UCSD-AML1 (cell line): ENCODE measurements around the gene EPHB2.
A peak's percentile ranks its signal among the peaks of the same experiment; 100 is the strongest.

Experiments used
- DNase-seq: peaks from one replicate; lab custom pipeline; 2025; ENCODE audit not compliant: unreplicated experiment; lab: John Stamatoyannopoulos, UW

The EPHB2 gene

DNA sequence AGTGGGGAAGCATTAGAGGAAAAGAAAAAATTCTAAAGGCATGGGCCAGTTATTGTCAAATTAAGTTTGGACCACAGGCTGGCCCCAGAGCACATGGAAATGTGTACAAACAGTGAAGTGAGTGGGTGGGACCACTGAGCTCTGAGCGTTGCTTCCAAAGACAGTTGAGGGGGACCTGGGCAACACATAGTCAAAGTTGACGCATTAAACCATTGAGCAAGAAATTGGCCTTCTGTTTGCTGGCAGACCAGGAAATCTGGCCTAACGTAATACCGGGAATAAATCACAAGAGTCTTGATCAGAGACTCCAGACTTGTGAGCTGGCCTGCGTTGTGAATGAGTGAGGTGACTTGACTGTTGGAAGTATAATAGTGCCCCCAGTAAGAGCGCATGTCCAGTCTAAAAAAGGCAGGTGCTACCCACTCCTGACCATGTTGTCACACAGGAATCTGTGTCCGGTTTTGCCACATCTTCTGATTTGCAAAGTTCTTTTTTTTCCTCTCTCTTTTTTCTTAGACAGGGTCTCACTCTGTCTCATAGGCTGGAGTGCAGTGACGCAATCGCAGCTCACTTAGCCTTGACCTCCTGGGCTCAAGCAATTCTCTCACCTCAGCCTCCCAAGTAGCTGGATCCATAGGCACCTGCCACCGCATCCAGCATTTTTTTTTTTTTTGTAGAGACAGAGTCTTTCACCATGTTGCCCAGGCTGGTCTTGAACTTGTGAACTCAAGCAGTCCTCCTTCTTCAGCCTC, 10.7 kb downstream of the EPHB2 start:
- DNase-seq: no peak

DNA sequence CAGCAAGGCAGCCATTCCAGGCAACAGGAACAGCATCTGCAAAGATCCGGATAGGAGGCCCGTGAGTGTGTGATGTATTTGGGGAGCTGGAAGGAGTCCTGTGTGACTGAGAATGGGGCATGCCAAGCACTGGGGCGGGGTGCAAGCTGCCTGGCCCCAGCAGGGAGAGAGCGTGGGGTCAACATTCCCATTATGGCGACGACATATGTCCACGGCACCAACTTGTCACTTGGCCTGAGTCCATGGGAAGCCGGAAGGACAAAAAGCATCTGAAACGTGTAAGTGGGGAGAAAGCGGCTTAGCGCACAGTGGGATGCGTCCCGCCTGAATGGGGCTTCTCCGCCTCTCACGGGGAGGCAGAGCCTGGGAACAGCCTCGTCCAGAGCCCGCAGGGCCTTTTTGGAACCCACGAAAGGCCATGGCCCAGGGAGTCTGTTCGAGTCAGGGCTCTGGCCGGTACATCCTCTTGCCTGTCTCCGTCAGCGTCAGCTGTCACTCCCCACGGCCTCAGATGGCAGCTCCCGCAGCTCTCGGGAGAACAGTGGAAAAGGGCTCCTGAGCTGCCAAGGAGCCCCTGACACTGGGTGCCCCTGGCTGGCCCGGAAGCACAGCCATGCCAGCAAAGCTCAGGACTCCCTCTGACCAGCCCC, 12.4 kb downstream of the EPHB2 start:
- DNase-seq: no peak

DNA sequence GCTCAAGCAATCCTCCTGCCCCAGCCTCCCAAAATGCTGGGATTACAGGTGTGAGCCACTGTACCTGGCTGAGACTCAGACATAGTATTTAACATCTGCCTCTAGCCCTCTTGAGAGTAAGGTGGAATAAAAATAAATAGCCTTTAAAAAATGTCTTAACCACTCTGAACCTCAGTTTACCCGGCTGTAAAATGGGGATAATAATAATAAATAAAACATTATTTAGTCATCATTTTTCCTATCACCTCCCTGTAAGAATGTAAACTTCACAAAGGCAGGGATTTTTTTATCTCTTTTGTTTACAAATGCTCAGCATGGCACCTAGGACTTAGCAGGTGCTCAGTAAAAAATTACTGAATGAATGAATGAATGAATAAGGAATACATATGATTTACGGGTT, 17.2 kb downstream of the EPHB2 start:
- no peak for DNase-seq

DNA sequence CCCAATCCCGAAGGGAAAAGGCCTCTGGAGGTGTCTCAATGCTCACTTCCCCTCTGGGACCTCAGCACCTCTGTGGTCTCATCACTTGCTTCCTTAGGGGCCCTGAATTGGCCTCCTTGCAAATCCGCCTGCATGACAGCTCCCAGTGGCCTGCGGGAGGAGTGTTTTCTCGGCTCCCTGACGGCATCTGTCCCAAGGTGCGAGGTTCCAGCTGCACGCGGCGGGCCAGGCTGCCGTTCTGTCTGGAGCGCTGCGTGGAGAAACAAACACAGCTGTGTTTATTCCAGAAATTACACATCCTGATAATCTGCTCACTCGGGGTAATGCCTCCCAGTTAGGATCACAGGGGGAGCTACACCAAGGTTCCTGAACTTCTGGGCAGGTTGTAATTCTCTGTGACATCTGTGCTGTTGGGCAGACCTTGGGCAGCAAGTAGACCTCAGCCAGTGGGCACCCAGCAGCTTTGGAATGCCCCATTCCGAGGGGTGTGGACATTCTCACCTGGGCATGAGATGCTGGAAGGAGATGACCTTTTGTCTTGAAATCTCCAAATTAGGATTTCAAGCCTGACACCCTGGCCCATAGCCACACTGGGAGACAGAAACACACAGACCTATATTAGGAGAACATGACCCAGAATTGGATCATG, 18.2 kb downstream of the EPHB2 start:
- DNase-seq: no peak

DNA sequence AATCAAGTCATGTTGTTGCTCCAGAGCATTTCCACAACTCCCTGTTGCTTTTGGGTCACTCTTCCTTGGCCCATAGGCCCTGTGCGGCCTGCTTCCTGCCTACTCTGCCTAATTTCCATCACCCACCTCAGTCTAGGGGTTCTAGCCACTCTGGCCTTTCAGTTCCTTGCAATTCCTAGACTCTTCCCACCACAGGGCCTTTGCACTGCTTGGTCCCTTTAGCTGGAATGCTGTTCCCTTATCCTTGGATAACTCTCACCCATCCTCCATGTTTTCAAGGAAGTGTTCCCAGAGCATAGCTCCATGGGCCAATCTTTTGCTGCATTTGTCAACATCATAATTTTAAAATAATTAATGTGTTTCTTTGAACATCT, 18.7 kb downstream of the EPHB2 start:
- no peak for DNase-seq

DNA sequence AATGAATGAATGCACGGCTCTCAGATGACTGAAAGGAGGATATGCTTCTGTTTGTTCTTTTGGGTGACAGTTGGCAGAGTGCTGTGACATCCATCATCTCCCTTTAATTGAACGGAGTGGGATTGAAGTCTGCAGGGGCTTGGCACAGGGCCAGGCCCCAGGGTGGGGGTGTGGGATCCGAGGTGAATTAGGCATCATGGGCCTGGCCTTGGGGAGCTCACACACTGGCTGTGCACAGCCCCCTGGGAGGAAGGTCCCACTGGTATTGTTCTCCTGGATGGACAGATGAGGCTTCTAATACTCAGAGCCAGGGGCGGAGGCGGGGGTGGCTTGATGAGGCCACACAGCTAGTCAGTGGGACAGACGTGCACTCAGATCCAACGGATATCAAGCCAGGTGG, 19.3 kb downstream of the EPHB2 start:
- DNase-seq: no peak

DNA sequence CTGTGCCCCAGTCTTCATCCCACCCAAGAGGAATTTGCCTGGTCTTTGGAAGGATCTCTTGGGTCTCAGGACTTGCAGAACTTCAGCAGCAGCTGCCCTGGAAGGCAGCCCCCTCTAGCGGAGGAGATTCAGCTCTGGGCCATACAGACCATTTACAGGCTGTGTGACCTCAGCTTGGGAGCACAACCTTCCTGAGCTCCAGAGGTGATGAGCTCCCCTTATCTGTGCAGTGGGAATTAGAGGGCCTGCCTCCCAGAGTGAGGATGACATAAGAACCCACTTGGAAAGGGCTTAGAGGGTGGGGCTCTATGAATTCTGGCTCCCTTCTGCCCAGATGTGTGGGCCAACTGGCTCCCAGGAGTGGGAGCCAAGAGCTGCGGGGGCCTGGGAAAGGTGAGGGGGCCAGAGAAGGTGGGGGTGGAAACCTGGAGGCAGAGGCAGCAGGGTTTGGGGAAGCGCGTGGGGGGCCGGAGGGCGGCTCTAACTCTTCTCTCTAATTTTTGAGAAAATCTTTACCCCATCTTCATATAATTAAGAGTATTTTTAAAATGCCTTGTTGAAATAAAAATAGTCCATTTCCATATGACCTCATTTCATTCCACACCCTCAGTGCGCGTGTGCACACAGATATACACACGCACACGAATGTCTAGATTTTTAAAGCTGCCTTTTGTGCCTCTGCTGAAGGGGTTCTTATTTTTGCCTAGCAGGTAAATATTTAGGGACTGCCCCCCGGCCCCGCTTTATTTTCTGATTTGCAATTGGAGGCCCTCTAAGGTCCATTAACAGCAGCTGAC, 21.5 kb downstream of the EPHB2 start:
- DNase-seq: peak; percentile 31

DNA sequence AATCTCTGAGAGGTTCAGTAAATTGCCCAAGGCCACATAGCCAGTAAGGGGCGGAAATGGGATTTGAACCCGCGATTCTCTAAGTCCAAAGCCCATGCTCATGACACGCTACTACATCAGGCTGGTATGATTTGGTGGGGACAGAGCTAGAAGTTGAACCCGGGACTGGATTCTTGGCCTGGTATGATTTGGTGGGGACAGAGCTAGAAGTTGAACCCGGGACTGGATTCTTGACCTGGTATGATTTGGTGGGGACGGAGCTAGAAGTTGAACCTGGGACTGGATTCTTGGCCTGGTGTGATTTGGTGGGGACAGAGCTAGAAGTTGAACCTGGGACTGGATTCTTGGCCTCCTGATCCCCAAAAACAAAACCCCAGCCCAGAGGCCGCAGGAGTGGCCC, 23.0 kb downstream of the EPHB2 start:
- DNase-seq: no peak

DNA sequence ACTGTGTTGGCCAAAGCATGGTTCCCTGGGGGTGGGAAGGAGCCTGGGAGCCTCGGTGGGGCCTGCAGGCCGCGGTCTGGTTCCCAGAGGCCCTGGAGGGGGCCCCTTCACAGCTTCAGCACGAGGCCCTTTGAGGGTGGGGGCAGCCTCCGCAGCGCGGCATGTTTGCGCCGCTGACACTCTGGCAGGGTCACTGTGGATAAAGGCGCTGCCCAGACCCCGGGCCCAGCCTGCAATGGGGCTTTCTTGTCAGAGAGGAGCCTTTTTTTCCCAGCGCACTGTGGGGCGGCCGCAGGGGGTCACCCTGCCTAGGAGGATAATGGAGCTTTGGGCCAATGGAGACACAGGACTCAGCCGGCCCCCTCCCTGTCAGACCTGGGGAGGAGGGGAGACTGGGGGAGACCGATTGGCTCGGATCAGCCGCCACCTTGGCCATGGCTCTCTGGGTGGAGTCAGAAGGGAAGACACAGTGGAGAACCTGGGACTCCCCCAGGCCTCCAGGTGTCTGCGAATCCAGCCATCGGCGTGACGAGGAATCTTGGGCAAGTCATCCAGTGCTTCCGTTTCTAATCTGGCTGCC, 26.0 kb downstream of the EPHB2 start:
- DNase-seq: no peak

DNA sequence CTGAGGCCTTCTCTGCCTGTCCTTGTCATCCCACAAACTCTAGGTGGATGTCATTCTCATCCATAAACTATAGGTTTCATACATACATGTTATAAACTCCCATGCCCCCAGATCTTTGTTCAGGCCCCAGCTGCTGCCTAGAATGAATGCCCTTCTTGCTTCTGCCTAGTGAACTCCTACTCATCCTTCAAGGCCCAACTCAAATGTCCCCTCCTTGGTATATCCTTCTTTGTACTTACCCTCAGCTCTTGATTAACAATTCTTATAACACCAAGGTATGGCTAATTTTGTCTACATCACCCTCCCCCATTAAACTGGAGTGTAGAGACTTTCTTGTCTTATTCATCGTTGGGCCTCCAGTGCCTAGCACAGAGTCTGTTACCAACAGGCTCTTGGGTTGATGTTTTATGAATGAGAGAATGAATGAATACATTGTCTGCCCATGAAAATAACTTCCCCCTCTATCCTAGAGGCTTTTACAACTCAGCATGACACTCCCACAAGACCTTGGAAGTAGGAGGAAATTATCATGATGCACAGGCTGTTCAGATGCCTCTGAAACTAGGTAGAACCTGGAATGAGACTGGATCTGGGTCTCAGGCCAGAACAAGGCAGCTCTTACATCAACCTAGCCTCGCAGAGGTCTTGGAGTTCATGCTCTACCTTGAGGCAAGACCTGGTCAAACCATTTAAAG, 26.9 kb downstream of the EPHB2 start:
- DNase-seq: no peak

DNA sequence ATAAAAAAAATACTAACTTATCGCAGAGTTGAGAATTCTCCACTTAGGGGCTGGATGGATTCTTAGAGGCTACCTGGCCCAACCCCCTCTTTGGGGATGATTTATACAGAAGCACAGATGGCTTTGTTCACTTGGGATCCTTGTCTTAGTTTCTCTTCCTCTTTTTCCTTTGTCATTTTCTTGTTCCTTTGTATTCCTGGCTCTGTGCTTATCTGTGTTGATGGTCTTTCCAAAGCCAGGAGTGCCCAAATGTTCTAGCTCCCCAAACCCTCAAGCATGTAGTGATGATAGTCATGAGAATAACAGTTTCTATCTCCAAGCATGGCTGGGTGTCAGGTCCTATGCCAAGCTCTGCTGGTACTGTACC, 27.4 kb downstream of the EPHB2 start:
- no peak for DNase-seq

DNA sequence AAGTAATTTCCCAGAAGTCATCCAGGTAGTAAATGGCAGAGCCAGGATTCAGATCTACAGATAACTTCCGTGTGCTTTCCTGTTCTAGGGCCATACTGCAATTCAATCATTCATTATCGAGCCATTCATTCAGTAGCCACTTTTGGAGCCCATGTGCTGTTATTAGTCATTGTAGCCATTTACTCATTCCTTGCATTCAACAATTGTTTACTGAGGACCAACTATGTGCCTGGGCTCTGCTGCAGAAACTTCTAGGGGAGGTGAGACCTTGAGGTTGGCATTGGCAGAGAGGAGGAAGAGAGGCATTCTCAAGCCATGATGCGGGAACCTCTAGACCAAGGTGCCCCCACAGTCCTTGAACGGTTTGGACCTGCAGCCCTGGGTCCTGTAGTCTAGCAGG, 27.9 kb downstream of the EPHB2 start:
- DNase-seq: no peak

DNA sequence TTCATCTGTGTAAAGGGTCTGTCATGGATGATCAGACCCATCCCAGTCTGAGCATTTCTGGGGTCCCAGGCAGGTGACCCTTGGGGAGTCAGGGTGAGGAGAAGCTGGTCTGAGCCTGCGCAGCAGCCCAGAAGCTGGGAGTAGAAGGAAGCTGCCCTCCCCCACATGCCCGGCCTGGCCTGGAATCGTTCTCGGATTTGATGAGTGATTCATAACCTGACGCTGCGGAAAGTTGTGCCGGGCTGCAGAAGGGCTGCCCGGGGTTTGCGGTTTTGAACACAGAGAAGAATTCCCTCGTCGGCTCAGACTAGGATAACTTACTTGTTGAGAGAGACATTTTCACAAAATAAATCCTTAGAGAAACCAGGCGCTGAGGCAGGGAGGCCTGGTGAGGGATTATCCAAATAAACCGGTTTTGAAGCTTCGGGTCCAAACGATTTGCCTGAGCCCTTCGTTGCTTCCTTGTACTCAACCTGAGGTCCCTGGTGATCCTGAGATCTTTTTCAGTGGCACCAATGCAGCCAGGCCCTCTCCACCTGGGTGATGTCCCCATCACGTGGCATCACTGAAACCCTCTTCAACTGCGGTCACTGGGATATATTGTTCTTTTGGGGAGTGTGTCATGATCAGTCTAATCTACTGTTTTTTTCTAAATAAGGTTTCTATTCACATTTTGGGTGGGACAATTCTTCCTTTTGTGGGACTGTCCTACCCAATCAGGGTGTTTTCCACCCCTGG, 29.2 kb downstream of the EPHB2 start:
- peak; percentile 82 for DNase-seq

DNA sequence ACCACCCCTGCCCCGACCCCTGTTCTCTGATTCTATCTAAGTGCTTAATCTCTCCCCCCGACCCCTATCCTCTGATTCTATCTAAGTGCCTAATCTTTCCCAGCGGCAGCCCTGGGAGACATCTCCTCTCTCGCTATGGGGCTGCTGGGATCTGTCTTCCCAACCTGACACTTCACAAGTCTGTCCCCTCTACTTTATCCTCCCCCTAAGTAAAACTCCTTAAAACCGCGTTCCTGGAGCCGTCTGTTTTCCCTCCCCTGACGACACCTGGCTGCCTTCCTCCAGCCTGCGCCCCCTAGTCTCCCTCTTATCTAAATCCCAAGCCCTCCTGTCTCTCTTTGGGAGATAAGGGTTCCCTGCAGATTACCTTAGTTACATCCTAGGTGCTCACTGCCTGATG, 30.5 kb downstream of the EPHB2 start:
- DNase-seq: no peak

DNA sequence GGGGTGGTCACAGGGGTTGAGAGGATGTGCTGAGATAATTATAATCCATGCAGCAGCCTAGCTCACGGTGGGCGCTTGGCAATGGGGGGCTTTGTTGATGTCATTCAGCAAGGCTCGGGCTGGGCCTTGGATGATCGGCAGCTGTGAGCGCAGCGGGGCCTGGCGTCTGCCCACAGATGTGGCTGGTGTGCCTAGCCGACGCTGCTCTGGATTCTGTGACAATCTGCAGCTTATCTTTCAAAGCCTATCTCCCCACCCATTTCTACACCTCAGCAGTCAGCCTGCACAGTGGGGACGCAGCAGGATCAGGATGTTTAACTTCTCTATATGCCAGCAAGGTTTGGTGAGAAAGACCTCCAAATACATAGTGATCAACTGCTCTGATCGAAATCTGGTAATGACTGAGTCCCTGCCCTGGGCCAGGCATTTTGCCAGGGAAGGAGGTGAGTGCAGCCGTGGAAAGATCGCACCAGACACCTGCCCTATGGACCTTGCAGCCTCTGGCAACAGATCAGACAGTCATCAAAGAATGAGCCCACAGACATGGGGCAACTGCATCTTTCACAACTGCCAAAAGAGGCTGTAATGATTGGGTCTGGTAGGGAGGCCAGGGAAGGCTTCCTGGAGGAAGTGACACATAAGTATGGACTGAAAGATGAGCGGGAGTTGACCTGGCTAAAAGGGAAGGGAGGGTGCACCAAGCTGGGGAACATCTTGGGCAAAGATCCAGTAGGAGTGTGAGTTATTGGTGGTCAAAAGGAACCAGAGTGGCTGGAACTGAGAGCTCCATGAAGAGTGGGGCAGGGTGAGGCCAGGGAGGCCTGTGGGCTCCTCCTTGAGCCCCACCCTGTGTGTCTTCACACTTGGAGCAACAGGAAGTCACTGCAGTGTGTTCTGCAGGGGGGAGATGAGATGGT, 35.3 kb downstream of the EPHB2 start:
- DNase-seq: no peak

DNA sequence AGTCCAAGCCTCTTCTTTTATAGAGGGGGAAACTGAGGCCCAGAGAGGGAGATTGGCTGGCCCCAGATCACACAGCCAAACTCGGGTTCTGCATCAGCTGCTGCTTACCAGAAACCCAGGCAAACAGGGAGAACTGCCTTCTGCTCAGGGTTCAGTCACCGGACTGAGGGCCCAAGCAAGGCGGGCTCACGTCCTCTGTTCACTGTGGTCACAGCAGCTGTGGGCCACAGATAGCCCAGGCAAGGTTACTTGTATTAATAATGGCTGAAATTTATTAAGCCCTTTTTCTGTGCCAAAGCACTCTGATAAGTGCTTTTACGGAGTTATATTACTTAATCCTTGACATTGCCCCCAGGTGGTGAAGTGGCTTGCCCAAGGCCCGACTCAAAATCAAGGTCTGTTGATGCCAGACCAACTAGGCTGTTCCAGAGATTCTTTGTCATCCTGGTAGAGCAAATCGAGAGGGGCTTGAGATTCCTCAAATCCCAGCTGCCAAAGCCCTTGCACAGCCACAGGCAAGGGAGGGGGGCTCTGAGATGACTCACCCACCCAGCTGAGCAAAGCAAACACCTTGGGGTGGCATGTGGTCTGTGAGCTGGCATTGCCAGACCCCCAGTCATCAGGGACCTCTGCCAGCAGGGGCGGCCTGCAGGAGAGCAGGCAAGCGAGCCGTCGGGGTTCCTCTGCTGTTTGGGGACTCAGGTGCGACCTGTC, 36.5 kb downstream of the EPHB2 start:
- DNase-seq: no peak

DNA sequence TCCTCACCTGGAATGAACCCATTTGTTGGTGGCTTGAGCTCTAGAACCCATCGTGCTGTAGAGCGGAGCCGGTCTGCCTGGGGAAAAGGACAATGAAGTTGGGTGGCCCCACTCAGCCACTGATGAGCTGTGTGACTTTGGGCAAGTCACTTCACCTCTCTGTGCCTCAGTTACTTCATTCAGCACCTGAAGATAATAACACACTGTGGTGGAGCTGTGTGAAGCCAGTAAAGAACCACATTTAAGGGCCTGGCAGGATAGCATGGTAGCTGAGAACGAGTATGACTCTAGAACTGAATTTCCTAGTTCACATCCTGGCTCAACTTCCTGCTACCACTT, 37.1 kb downstream of the EPHB2 start:
- DNase-seq: no peak

DNA sequence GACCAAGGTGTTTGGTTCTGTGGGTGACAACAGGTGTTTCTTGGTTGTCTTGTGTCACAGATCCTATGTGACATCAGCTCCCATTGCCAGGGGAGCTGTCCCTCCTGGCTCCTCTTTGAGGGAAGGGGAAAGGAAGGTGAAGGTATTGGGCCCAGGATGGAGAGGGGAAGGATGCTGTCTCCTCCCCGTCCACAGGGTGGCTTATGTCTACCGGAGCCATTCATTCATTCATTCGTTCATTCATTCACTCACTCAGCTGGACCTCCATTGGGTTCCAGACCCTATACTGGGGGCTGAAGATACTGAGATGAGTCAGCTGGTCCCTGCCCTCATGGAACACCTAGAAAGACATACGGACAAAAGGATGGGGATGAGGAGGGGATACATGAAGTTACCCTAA, 38.9 kb downstream of the EPHB2 start:
- DNase-seq: no peak
